Neural cell (in vitro differentiated cells): ENCODE results near the gene R3HDM4.

Experiments used
- EP300 ChIP-seq: fragments of 450-650 bp; conservative IDR thresholded peaks from 2 replicates; pipeline ENCODE4 v1.6.1; 2014; ENCODE audit warnings: antibody characterized with exemption, mild to moderate bottlenecking, moderate library complexity; ENCODE audit not compliant: poor library complexity, severe bottlenecking
- EZH2 ChIP-seq: fragments of 200-600, 300-800 bp; shearing (Covaris generic), sonication (generic); IDR thresholded peaks from 2 replicates; pipeline ENCODE4 v1.6.1; 2014; ENCODE audit warnings: antibody characterized with exemption, low read length, borderline replicate concordance, mild to moderate bottlenecking; ENCODE audit not compliant: insufficient read depth, poor library complexity, severe bottlenecking
- TF ChIP-seq, protein P1 (sequence below): fragments of 450-650 bp; IDR thresholded peaks from 2 replicates; pipeline ENCODE4 v1.5.1; 2014; ENCODE audit warnings: antibody characterized with exemption, mild to moderate bottlenecking, moderate library complexity; ENCODE audit not compliant: poor library complexity, severe bottlenecking

DNA sequence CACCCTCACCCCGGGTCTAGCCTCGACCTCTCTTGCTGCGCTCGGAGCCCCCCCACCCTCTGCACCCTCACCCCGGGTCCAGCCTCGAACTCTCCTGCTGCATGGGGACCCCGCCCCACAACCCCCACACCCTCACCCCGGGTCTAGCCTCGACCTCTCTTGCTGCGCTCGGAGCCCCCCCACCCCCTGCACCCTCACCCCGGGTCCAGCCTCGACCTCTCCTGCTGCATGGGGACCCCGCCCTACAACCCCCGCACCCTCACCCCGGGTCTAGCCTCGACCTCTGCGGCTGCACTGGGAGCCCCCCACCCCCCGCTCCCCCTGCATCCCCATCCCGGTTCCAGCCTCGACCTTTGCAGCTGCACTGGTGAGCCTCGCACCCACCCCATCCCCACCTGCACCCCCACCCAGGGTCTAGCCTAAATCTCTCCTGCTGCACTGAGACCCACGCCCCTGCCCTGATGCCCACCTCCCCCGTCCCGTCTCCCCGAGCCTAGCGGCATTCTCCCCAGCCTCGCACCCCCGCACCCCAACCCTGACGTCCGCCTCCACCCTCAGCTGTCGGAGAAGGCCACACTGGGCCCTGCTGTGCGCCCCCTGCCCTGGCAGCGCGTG, 51.8 kb downstream of the R3HDM4 start:
- TF ChIP-seq EP300 (no peak), EZH2 (no peak)
- TF ChIP-seq, protein P1, sequence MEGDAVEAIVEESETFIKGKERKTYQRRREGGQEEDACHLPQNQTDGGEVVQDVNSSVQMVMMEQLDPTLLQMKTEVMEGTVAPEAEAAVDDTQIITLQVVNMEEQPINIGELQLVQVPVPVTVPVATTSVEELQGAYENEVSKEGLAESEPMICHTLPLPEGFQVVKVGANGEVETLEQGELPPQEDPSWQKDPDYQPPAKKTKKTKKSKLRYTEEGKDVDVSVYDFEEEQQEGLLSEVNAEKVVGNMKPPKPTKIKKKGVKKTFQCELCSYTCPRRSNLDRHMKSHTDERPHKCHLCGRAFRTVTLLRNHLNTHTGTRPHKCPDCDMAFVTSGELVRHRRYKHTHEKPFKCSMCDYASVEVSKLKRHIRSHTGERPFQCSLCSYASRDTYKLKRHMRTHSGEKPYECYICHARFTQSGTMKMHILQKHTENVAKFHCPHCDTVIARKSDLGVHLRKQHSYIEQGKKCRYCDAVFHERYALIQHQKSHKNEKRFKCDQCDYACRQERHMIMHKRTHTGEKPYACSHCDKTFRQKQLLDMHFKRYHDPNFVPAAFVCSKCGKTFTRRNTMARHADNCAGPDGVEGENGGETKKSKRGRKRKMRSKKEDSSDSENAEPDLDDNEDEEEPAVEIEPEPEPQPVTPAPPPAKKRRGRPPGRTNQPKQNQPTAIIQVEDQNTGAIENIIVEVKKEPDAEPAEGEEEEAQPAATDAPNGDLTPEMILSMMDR: no peak
